ENCODE measurements around the gene WNT8B.

DNA sequence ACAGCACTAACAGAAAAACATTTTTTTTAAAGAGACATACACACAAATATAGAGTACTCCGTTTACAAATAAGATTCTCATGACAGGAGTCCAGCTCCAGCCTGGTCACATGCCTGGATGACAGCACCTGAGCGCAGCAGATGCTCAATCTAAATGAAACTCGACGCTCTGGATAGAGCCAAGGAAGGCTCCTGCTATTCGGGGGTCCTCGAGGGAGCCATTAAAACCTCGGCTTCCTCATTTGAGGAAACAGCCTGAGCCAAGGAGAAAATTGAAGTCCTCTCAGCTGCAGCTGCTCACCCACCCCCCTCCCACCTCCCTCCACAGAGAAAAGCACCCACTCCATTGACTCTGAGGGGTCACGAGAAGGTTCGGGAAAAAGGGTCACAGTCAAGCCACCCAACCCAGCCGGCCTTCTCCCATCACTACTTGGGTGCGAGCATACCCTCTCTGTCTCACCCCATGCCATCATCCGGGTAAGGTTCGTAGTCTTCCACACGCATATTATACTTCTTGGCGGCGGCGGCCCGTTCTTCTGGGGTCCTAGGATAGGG is 66.2 kb downstream of the WNT8B start:
- TF ChIP-seq, protein P1, sequence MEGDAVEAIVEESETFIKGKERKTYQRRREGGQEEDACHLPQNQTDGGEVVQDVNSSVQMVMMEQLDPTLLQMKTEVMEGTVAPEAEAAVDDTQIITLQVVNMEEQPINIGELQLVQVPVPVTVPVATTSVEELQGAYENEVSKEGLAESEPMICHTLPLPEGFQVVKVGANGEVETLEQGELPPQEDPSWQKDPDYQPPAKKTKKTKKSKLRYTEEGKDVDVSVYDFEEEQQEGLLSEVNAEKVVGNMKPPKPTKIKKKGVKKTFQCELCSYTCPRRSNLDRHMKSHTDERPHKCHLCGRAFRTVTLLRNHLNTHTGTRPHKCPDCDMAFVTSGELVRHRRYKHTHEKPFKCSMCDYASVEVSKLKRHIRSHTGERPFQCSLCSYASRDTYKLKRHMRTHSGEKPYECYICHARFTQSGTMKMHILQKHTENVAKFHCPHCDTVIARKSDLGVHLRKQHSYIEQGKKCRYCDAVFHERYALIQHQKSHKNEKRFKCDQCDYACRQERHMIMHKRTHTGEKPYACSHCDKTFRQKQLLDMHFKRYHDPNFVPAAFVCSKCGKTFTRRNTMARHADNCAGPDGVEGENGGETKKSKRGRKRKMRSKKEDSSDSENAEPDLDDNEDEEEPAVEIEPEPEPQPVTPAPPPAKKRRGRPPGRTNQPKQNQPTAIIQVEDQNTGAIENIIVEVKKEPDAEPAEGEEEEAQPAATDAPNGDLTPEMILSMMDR (IDR thresholded peaks at IDR 0.05; ENCODE audit: insufficient read depth, low read length, poor library complexity, severe bottlenecking) = no peak
- TF ChIP-seq EZH2phosphoT487 (conservative IDR thresholded peaks at IDR 0.05; ENCODE audit: low read length) = no peak

Measured in SU-DHL-6 (cell line).